Progenitor cell of endocrine pancreas (in vitro differentiated cells): ENCODE data around the gene SUMO3. TPM values are rescaled to one million over a fixed set of nuclear protein-coding genes. Genes with fewer than 3 reads are reported as not detected.

Experiments used
- DNase-seq: peaks from one replicate; pipeline ENCODE4 v3.0.0; 2021; ENCODE audit warnings: low spot score; ENCODE audit not compliant: unreplicated experiment
- H3K27ac Mint-ChIP-seq: 2 replicates; pipeline ENCODE4 v1.8.0; 2021; ENCODE audit warnings: mild to moderate bottlenecking, moderate library complexity, mixed read lengths
- H3K27me3 Mint-ChIP-seq: 2 replicates; pipeline ENCODE4 v1.8.0; 2021; ENCODE audit warnings: mixed read lengths
- H3K36me3 Mint-ChIP-seq: 2 replicates; pipeline ENCODE4 v1.8.0; 2022; ENCODE audit warnings: mixed read lengths; ENCODE audit not compliant: insufficient read depth
- H3K4me1 Mint-ChIP-seq: 2 replicates; pipeline ENCODE4 v1.8.0; 2021; ENCODE audit warnings: low read depth, mixed read lengths
- H3K4me3 Mint-ChIP-seq: 2 replicates; pipeline ENCODE4 v1.8.0; 2021; ENCODE audit warnings: low read depth, mild to moderate bottlenecking, moderate library complexity, mixed read lengths
- H3K9me3 Mint-ChIP-seq: 2 replicates; pipeline ENCODE4 v1.8.0; 2021; ENCODE audit warnings: low read depth, mixed read lengths
- total RNA-seq: library from RNA; stranded (reverse); gene quantifications from 2 replicates; pipeline ENCODE4 v1.2.1, GENCODE V29; 2021
- TF ChIP-seq, protein P1 (sequence below): fragments of 200-600 bp; sonication (generic); IDR thresholded peaks from one replicate; pipeline ENCODE4 v1.5.0; 2021; ENCODE audit warnings: antibody characterized with exemption, mild to moderate bottlenecking; ENCODE audit not compliant: unreplicated experiment

SUMO3 gene
- total RNA-seq, 1 donor from 2014 or later = 65.0 TPM

DNA sequence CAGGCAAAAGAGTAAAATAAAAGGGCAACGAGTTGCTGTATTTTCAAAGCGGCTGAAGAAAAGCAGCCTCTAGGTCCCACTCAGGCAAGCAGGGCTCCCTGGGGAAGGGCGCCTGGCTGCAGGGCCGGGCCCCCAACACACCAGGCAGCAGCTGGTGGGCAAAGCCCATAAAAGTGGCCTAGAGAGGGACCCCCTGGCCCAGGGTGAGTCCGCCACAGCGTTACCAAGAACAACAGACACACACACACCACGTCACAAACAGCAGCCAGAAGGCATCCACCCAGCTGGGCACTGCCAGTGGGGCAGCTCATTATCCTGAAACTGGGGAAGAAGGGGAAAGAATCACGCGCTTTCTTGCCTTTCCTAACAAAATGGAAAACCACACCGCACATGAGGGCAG, 4.7 kb downstream of the SUMO3 start:
- no peak overlapping the region for H3K27ac Mint-ChIP-seq
- no peaks in the 10 kb centered on the region for H3K27me3 Mint-ChIP-seq
- DNase-seq = no peak
- peaks cover 4% of the 10 kb centered on the region for H3K36me3 Mint-ChIP-seq
- TF ChIP-seq, protein P1, sequence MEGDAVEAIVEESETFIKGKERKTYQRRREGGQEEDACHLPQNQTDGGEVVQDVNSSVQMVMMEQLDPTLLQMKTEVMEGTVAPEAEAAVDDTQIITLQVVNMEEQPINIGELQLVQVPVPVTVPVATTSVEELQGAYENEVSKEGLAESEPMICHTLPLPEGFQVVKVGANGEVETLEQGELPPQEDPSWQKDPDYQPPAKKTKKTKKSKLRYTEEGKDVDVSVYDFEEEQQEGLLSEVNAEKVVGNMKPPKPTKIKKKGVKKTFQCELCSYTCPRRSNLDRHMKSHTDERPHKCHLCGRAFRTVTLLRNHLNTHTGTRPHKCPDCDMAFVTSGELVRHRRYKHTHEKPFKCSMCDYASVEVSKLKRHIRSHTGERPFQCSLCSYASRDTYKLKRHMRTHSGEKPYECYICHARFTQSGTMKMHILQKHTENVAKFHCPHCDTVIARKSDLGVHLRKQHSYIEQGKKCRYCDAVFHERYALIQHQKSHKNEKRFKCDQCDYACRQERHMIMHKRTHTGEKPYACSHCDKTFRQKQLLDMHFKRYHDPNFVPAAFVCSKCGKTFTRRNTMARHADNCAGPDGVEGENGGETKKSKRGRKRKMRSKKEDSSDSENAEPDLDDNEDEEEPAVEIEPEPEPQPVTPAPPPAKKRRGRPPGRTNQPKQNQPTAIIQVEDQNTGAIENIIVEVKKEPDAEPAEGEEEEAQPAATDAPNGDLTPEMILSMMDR = no peak
- no peaks in the 10 kb centered on the region for H3K9me3 Mint-ChIP-seq
- H3K4me1 Mint-ChIP-seq = peaks cover 3% of the 10 kb centered on the region
- H3K4me3 Mint-ChIP-seq = no peak overlapping the region

DNA sequence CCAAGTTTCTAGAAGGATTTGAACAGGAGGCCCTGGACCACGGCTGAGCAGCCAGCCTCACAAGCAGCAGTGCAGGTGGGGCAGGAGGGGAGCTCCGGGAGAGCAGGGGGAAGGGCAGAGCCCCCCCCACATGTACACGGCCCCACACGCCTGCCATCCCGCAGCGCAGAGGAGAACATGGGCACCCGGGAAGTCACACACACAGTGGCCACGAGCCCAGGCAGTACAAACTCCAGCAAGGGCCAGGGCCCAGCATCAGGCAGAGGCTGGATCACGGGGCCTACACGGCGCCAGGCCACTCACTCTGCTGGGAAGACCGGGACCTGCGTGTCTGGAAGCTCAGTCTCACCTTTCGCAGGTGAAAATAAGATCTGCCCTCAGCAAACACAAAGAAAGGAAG, 5.2 kb downstream of the SUMO3 start:
- no peak overlapping the region for H3K4me3 Mint-ChIP-seq
- no peaks in the 10 kb centered on the region for H3K27me3 Mint-ChIP-seq
- H3K36me3 Mint-ChIP-seq = peaks cover 4% of the 10 kb centered on the region
- TF ChIP-seq, protein P1 = no peak
- H3K9me3 Mint-ChIP-seq = no peaks in the 10 kb centered on the region
- H3K4me1 Mint-ChIP-seq = peaks cover 3% of the 10 kb centered on the region
- no peak for DNase-seq
- H3K27ac Mint-ChIP-seq = no peak overlapping the region

DNA sequence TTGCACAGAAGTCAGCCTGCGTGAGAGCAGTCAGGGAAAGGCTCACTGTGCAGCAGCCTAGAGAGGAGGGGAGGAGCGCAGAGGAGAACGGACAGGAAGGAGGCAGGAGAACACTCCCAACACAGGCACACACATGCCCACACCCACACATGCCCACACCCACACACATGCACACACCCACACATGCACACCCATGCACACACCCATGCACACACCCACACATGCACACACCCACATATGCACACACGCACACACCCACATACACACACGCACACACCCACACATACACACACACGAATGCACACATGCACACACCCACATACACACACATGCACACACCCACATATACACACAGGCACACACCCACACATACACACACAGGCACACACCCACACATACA, 7.1 kb downstream of the SUMO3 start:
- Mint-ChIP-seq H3K27me3 (no peaks in the 10 kb centered on the region), H3K27ac (no peak overlapping the region), H3K36me3 (peaks cover 9% of the 10 kb centered on the region), H3K4me3 (no peak overlapping the region), H3K4me1 (no peaks in the 10 kb centered on the region), H3K9me3 (no peaks in the 10 kb centered on the region)
- no peak for DNase-seq
- TF ChIP-seq, protein P1 = no peak

- no peak overlapping the region for H3K27ac Mint-ChIP-seq
- DNase-seq = no peak
- no peaks in the 10 kb centered on the region for H3K9me3 Mint-ChIP-seq
- peaks cover 13% of the 10 kb centered on the region for H3K36me3 Mint-ChIP-seq
- TF ChIP-seq, protein P1 = no peak
- no peaks in the 10 kb centered on the region for H3K27me3 Mint-ChIP-seq
- H3K4me1 Mint-ChIP-seq = peaks cover 11% of the 10 kb centered on the region
- no peak overlapping the region for H3K4me3 Mint-ChIP-seq
Measured at GRCh38 chr21:44805859-44806258, 12.0 kb downstream of the SUMO3 start.

GRCh38 chr21:44805226-44805625, 12.6 kb downstream of the SUMO3 start:
- Mint-ChIP-seq H3K36me3 (peaks cover 13% of the 10 kb centered on the region), H3K27ac (no peak overlapping the region), H3K4me1 (peaks cover 17% of the 10 kb centered on the region), H3K9me3 (no peaks in the 10 kb centered on the region), H3K27me3 (no peaks in the 10 kb centered on the region), H3K4me3 (no peak overlapping the region)
- TF ChIP-seq, protein P1 = no peak
- DNase-seq = no peak
